Testis (tissue), 2 donors: ENCODE results near the gene CTF1.

Source experiments
- CTCF ChIP-seq, 3 experiments: fragments of 450-650 bp in 2 of 3; fragments of 200-600 bp in 1 of 3; sonication (generic) in 1 of 3; IDR thresholded peaks; one replicate each; pipeline ENCODE4 v1.5.1; 2016 to 2019; ENCODE audit warnings: antibody characterized with exemption in 3 of 3, mild to moderate bottlenecking in 2 of 3, moderate library complexity in 1 of 3
- POLR2A ChIP-seq: fragments of 450-650 bp; IDR thresholded peaks from one replicate; pipeline ENCODE4 v1.6.1; 2017; ENCODE audit warnings: antibody characterized with exemption, mild to moderate bottlenecking, moderate library complexity

GRCh38 chr16:30951750-30952149, 55.3 kb downstream of the CTF1 start:
- no peak for TF ChIP-seq CTCF (IDR thresholded peaks at IDR 0.05)
- no peak for TF ChIP-seq POLR2A
